Measurements from ENCODE around the gene EXOC4.
A peak's percentile ranks its signal among the peaks of the same experiment; 100 is the strongest.

Gene EXOC4

GRCh38 chr7:133850497-133851280 lies 597.8 kb downstream of the EXOC4 start:
- DNase-seq, result no peak

- DNase-seq, result no peak
Measured at GRCh38 chr7:133851411-133851810, 598.5 kb downstream of the EXOC4 start.

- DNase-seq, result no peak
Measured at GRCh38 chr7:133853706-133854276, 600.9 kb downstream of the EXOC4 start.

GRCh38 chr7:133854739-133855138 lies 601.9 kb downstream of the EXOC4 start:
- DNase-seq, result peak; percentile 33

- DNase-seq, result no peak
Measured at GRCh38 chr7:133857376-133858119, 604.7 kb downstream of the EXOC4 start.

GRCh38 chr7:133858311-133858710 lies 605.4 kb downstream of the EXOC4 start:
- DNase-seq, result no peak

GRCh38 chr7:133859231-133859630 lies 606.4 kb downstream of the EXOC4 start:
- no peak for DNase-seq

- no peak for DNase-seq
Measured at GRCh38 chr7:133859871-133860450, 607.1 kb downstream of the EXOC4 start.

- peak; percentile 11 for DNase-seq
Measured at GRCh38 chr7:133860628-133861335, 607.9 kb downstream of the EXOC4 start.

- DNase-seq, result no peak
Measured at GRCh38 chr7:133861876-133862275, 609.0 kb downstream of the EXOC4 start.

GRCh38 chr7:133863362-133864061 lies 610.6 kb downstream of the EXOC4 start:
- DNase-seq, result peak; percentile 4

GRCh38 chr7:133869556-133869955 lies 616.7 kb downstream of the EXOC4 start:
- DNase-seq, result no peak

- no peak for DNase-seq
Measured at GRCh38 chr7:133871757-133872156, 618.9 kb downstream of the EXOC4 start.

GRCh38 chr7:133873187-133873586 lies 620.3 kb downstream of the EXOC4 start:
- no peak for DNase-seq

GRCh38 chr7:133873631-133874030 lies 620.8 kb downstream of the EXOC4 start:
- DNase-seq, result no peak

- DNase-seq, result no peak
Measured at GRCh38 chr7:133883591-133883990, 630.7 kb downstream of the EXOC4 start.

- no peak for DNase-seq
Measured at GRCh38 chr7:133885213-133885612, 632.3 kb downstream of the EXOC4 start.

GRCh38 chr7:133886086-133886485 lies 633.2 kb downstream of the EXOC4 start:
- DNase-seq, result no peak

- no peak for DNase-seq
Measured at GRCh38 chr7:133886797-133887196, 633.9 kb downstream of the EXOC4 start.

GRCh38 chr7:133887459-133887858 lies 634.6 kb downstream of the EXOC4 start:
- no peak for DNase-seq

- DNase-seq, result no peak
Measured at GRCh38 chr7:133888061-133888930, 635.4 kb downstream of the EXOC4 start.
